GM12878 (cell line): ENCODE data around the gene MAML2. TPM values are rescaled to one million over a fixed set of nuclear protein-coding genes. Genes with fewer than 3 reads are reported as not detected.

Experiments used
- ATAC-seq: fragments of 200-7000 bp; cut with Tn5 transposase; 3 replicates; pipeline ENCODE4 v1.9.1; 2020; ENCODE audit warnings: mild to moderate bottlenecking, moderate library complexity
- BruUV-seq: library from RNA; stranded (reverse); fragments of 400-500 nt; replicated peaks from 2 replicates; lab custom pipeline; 2021; lab: Mats Ljungman, UMichigan
- CTCF ChIA-PET: fragments of 300-600 bp; sonication (Branson Sonifier 250); formaldehyde crosslinking; extraction: SDS; loops from one replicate; lab custom pipeline; 2021; ENCODE audit warnings: inconsistent platforms; lab: Yijun Ruan, JAX
- POLR2A ChIA-PET: fragments of 350-600 bp; formaldehyde crosslinking; extraction: SDS; loops from one replicate; lab custom pipeline; 2021; ENCODE audit warnings: inconsistent platforms; lab: Charles Lee
- RAD21 ChIA-PET: fragments of 300-600 bp; sonication (Branson Sonifier 250); formaldehyde crosslinking; loops from one replicate; lab custom pipeline; 2023; ENCODE audit warnings: antibody characterized with exemption; ENCODE audit not compliant: unreplicated experiment; lab: Charles Lee
- SMC1A ChIA-PET: fragments of 300-600 bp; sonication (Branson Sonifier 250); formaldehyde crosslinking; loops from one replicate; lab custom pipeline; 2023; ENCODE audit not compliant: unreplicated experiment, uncharacterized antibody; lab: Charles Lee
- DNase-seq: peaks from one replicate; pipeline ENCODE4 v3.0.0-alpha.2; 2011; ENCODE audit warnings: low read depth, low spot score
- FAIRE-seq: peaks from 3 replicates; lab custom pipeline; 2011; peaks lifted over from hg19 to GRCh38; lab: Jason Lieb, UNC
- H2AFZ ChIP-seq: 2 replicates; pipeline ENCODE4 v1.6.0; 2011; ENCODE audit warnings: low read depth, low read length, control low read depth; ENCODE audit not compliant: control insufficient read depth
- H3K27ac ChIP-seq: 2 replicates; pipeline ENCODE4 v1.5.1; 2011; ENCODE audit warnings: control low read depth; ENCODE audit not compliant: control insufficient read depth, insufficient read depth
- H3K27me3 ChIP-seq, 2 experiments: replicated peaks in 1 of 2; 2 replicates each; pipeline versions ENCODE4 v1.6.0 to v1.6.1; 2011; ENCODE audit warnings: low read length in 1 of 2; ENCODE audit not compliant: control insufficient read depth in 2 of 2, insufficient read depth in 2 of 2
- H3K36me3 ChIP-seq, 2 experiments: 2 replicates each; pipeline ENCODE4 v1.5.1; 2011; ENCODE audit warnings: low read length in 1 of 2; ENCODE audit not compliant: control insufficient read depth in 2 of 2, insufficient read depth in 2 of 2
- H3K4me1 ChIP-seq: 2 replicates; pipeline ENCODE4 v1.6.1; 2011; ENCODE audit warnings: mild to moderate bottlenecking, low read length, moderate library complexity, mixed read lengths; ENCODE audit not compliant: control insufficient read depth, insufficient read depth
- H3K4me2 ChIP-seq: 2 replicates; pipeline ENCODE4 v1.6.0; 2011; ENCODE audit warnings: control low read depth; ENCODE audit not compliant: control insufficient read depth, insufficient read depth
- H3K4me3 ChIP-seq: fragments of 200-600 bp; sonication (generic); 2 replicates; pipeline ENCODE4 v1.5.1; 2016
- H3K79me2 ChIP-seq: 2 replicates; pipeline ENCODE4 v1.6.0; 2011; ENCODE audit warnings: low read length; ENCODE audit not compliant: control insufficient read depth, insufficient read depth
- H3K9ac ChIP-seq: 2 replicates; pipeline ENCODE4 v1.8.0; 2011; ENCODE audit warnings: low read length, control low read depth, mixed read lengths; ENCODE audit not compliant: control insufficient read depth, insufficient read depth
- H3K9me3 ChIP-seq: replicated peaks from 3 replicates; pipeline ENCODE4 v1.5.1; 2011; ENCODE audit warnings: mild to moderate bottlenecking, low read length; ENCODE audit not compliant: control insufficient read depth, insufficient read depth
- H4K20me1 ChIP-seq: 2 replicates; pipeline ENCODE4 v1.6.0; 2011; ENCODE audit not compliant: control insufficient read depth, insufficient read depth
- ASH2L ChIP-seq: fragments of 300-600, 200-600 bp; sonication (generic); IDR thresholded peaks from 2 replicates; pipeline ENCODE4 v1.6.1; 2017; ENCODE audit warnings: low read depth, mild to moderate bottlenecking, borderline replicate concordance
- NFXL1 ChIP-seq: fragments of 450-650 bp; IDR thresholded peaks from 2 replicates; pipeline ENCODE4 v1.6.1; 2017; ENCODE audit warnings: antibody characterized with exemption, mild to moderate bottlenecking, borderline replicate concordance
- SMAD5 ChIP-seq: IDR thresholded peaks from 2 replicates; pipeline ENCODE4 v1.6.1; 2016; ENCODE audit warnings: antibody characterized with exemption, low read depth
- SUPT20H ChIP-seq: IDR thresholded peaks from 2 replicates; pipeline ENCODE4 v1.6.1; 2011; ENCODE audit warnings: low read depth, mild to moderate bottlenecking, low read length, moderate library complexity, borderline replicate concordance; ENCODE audit not compliant: control insufficient read depth
- WGBS: methylation state at CpG from one replicate; pipeline ENCODE4 v1.1.6; 2016; ENCODE audit warnings: low lambda C conversion rate; ENCODE audit not compliant: insufficient replicate concordance, insufficient coverage; ENCODE audit errors: missing lambda C conversion rate; 5-methylcytosine and 5-hydroxymethylcytosine counted together
- in situ Hi-C: fragments of 300-500 bp; cut with MboI; formaldehyde crosslinking; loops from 9 replicates; pipeline ENCODE4 v1.14.3; 2018; ENCODE audit warnings: mixed read lengths
- intact Hi-C: fragments of 100-400 bp; cut with micrococcal nuclease; formaldehyde crosslinking; loops from one replicate; pipeline ENCODE4 v1.14.2; 2022; ENCODE audit not compliant: unreplicated experiment
- polyA plus RNA-seq, 11 experiments: library from polyadenylated mRNA; depleted of rRNA in 4 of 11; unstranded in 6 of 11; stranded (reverse) in 5 of 11; fragments of >200 nt; fragmentation: Nextera tagmentation in 4 of 11; fragmentation: Illumina TruSeq in 1 of 11; extraction: Ambion mirVana in 4 of 11; extraction: Trizol in 1 of 11; gene quantifications; 1 replicate in 1 of 11; 2 replicates in 10 of 11; pipeline versions ENCODE4 v1.2.1 to v1.2.3, GENCODE V29; 2011 to 2016; ENCODE audit warnings: inconsistent platforms in 2 of 11, missing spikeins in 2 of 11, low read depth in 1 of 11
- total RNA-seq, 4 experiments: library from RNA; depleted of rRNA in 3 of 4; stranded (reverse); fragments of >200 nt in 3 of 4; fragmentation: Illumina TruSeq in 1 of 4; extraction: Trizol in 1 of 4; gene quantifications; 2 replicates each; pipeline versions ENCODE4 v1.2.1 to v1.2.3, GENCODE V29; 2013 to 2021
- TF ChIP-seq, protein P1 (sequence below): IDR thresholded peaks from 2 replicates; pipeline ENCODE4 v1.6.1; 2011; ENCODE audit warnings: mild to moderate bottlenecking, low read depth, low read length, moderate library complexity; ENCODE audit not compliant: insufficient replicate concordance
- TF ChIP-seq, protein P2 (sequence below): IDR thresholded peaks from 2 replicates; pipeline ENCODE4 v1.6.1; 2011; ENCODE audit warnings: borderline replicate concordance, low read depth, mild to moderate bottlenecking, moderate library complexity, mixed read lengths, low read length; ENCODE audit not compliant: insufficient read depth; ENCODE audit errors: extremely low read length

Gene MAML2
- total and polyA plus RNA-seq, 10 of the 15 experiments (the other 5 are each of a cell fraction or from before 2014, with no cell fraction given), result 2.5 to 15.1 (median 12.0) TPM

DNA sequence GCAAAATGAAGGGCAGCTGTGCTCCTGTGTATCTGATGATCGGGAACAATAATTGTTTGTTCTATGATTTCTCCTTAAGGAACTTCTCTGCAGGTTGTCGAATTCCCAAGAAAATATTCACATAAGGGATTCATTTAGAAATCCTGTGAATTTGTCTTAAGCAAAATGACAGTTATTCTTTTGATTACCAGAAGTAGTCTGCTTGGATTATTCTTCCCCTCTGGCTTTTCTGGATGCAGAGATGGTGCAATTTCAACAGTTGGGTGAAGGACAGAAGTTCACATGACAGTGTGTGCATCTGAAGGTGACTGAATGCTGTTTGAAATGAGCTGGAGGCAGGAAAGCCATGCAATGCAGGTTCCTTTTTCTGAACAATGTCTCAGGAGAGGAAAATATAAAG lies 281.9 kb downstream of the MAML2 start (continued):
- TF ChIP-seq, protein P1, sequence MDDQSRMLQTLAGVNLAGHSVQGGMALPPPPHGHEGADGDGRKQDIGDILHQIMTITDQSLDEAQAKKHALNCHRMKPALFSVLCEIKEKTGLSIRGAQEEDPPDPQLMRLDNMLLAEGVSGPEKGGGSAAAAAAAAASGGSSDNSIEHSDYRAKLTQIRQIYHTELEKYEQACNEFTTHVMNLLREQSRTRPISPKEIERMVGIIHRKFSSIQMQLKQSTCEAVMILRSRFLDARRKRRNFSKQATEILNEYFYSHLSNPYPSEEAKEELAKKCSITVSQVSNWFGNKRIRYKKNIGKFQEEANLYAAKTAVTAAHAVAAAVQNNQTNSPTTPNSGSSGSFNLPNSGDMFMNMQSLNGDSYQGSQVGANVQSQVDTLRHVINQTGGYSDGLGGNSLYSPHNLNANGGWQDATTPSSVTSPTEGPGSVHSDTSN, result no peak
- TF ChIP-seq SMAD5 (no peak), SUPT20H (no peak)
- TF ChIP-seq, all 136 proteins: peak for 0

DNA sequence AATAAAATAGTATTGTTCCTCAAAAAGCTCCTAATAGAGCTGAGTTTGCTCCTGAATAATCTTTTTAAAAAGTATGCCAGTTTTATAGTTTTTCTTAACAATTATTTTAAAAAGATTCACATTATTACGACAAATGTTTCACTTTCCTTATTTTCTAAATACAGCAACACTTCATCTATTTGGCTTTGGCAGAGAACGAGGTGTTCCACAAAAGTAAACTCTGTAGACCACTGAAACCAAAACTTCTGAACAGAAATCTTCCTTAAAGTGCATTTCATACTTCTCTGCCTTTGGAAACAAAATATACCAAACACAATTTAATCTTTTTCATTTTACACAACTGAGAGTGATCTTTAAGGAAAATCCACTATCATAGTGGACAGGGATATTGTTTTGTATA lies 285.5 kb downstream of the MAML2 start:
- Histone ChIP-seq H3K27me3 (no peaks in the 10 kb centered on the region), H4K20me1 (no peaks in the 10 kb centered on the region), H2AFZ (no peak overlapping the region), H3K79me2 (peaks cover 3% of the 10 kb centered on the region), H3K36me3 (no peaks in the 10 kb centered on the region; a peak in 1 of 4 replicates), H3K4me1 (peaks cover 15% of the 10 kb centered on the region), H3K9ac (no peak overlapping the region), H3K4me2 (no peak overlapping the region), H3K4me3 (no peak overlapping the region), H3K9me3 (no peaks in the 10 kb centered on the region), H3K27ac (no peak overlapping the region)
- no TSS peak for BruUV-seq
- in situ Hi-C loops (loop anchor here (5.0 kb wide), 1 partner anchor 285 kb away; the partner anchor contains the start of gene MAML2), intact Hi-C loops (no loop called here)
- 71% methylated on average over 2 of the region's 2 CpGs for WGBS
- RAD21 ChIA-PET, result interaction anchor here (9.0 kb wide), 1 partner anchor 282 kb away, joined by 213 read pairs; the partner anchor contains the start of gene MAML2
- FAIRE-seq (no peak), ATAC-seq (no peak), DNase-seq (no peak)
- POLR2A ChIA-PET, result no interaction called here
- CTCF ChIA-PET, result interaction anchor here (0.9 to 9.5 kb wide), 4 partner anchors 32 to 336 kb away, joined by 3 to 256 read pairs (median 54); partner anchors contain the start of gene MAML2
- SMC1A ChIA-PET, result interaction anchor here (2.9 to 9.3 kb wide), 3 partner anchors 17 to 282 kb away, joined by 15 to 184 read pairs (median 85); partner anchors contain the start of gene MAML2
- TF ChIP-seq NFXL1, result no peak
- TF ChIP-seq ASH2L, result no peak
- TF ChIP-seq, protein P2, sequence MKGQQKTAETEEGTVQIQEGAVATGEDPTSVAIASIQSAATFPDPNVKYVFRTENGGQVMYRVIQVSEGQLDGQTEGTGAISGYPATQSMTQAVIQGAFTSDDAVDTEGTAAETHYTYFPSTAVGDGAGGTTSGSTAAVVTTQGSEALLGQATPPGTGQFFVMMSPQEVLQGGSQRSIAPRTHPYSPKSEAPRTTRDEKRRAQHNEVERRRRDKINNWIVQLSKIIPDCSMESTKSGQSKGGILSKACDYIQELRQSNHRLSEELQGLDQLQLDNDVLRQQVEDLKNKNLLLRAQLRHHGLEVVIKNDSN, result no peak
- TF ChIP-seq, all 136 proteins: peak for 0
